ENCODE data around the gene THRB. TPM values are rescaled to one million over a fixed set of nuclear protein-coding genes. Genes with fewer than 3 reads are reported as not detected.

The THRB gene
- total and polyA plus RNA-seq, 2 donors (not counting 3 experiments of a cell fraction or from before 2014, with no cell fraction given), result 0.06 TPM; not detected in 1

DNA sequence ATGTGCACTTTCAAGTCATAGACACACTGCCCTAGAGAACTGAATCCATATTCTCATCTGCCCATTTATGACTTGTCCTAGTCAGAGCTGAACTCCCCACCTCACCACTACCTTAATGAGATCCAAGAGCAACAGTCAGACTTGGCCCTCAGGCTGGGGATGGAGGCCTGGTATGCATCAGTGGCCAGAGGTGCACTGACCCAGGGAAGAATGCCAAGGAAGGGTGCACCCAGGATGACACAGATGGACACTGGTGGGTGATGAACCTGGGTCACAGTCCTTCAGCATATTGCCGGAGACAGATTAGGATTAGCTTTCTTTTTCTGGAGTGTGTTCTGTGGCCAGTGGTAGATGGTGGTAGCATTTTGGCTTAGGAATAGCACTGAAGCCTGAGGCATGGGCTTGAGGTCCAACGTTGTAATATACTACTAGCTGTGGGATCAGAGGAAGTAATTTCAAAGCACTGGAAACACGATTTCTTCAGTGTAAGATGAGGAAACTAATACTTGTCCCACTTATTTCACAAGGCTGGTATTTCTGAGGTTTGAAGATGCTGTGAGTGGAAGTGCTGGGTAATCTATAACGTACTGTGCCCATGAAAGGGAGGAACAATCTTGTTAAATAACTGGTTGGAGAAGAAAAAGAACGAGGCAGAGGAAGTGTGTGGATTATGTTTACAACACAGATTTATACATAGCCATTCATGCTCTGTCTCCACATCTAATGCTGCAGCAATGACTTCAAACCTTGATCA lies 265.0 kb downstream of the THRB start:
- H3K4me3 ChIP-seq (replicated peaks in 1 of 3; ENCODE audit: insufficient read depth in 1 of 3, low read depth in 1 of 3, low read length in 3 of 3), result no peak overlapping the region
- H3K27ac ChIP-seq (ENCODE audit: insufficient read depth, low read depth, low read length), result no peak overlapping the region
- no peak for DNase-seq (ENCODE audit: low read depth, low spot score)
- no peak overlapping the region for H2AFZ ChIP-seq (ENCODE audit: low read depth, low read length)
- H3K27me3 ChIP-seq (ENCODE audit: control insufficient read depth in 2 of 2, insufficient read depth in 2 of 2, low read length in 2 of 2), result no peaks in the 10 kb centered on the region
- H3K9me3 ChIP-seq (replicated peaks; ENCODE audit: control insufficient read depth, insufficient read depth, low read length), result no peaks in the 10 kb centered on the region
- no peaks in the 10 kb centered on the region for H3K9me1 ChIP-seq (replicated peaks; ENCODE audit: control insufficient read depth, extremely low read depth, insufficient read depth, low read length)
- TF ChIP-seq FOS (IDR thresholded peaks at IDR 0.05; ENCODE audit: borderline replicate concordance, insufficient read depth, low read length) (no peak), POLR2A (IDR thresholded peaks at IDR 0.05; ENCODE audit: low read depth, low read length) (no peak), GATA2 (IDR thresholded peaks at IDR 0.05; ENCODE audit: insufficient read depth, insufficient read length, low read depth, low read length) (no peak), MYC (IDR thresholded peaks at IDR 0.05; ENCODE audit: low read depth, low read length) (no peak), JUN (IDR thresholded peaks at IDR 0.05; ENCODE audit: borderline replicate concordance, insufficient read depth, insufficient read length, low read depth) (no peak), POLR2AphosphoS5 (IDR thresholded peaks at IDR 0.05; ENCODE audit: insufficient read depth, low read depth, low read length) (no peak), EZH2 (IDR thresholded peaks at IDR 0.05; ENCODE audit: borderline replicate concordance, low read depth, low read length, severe bottlenecking) (no peak)
- TF ChIP-seq, protein P1, sequence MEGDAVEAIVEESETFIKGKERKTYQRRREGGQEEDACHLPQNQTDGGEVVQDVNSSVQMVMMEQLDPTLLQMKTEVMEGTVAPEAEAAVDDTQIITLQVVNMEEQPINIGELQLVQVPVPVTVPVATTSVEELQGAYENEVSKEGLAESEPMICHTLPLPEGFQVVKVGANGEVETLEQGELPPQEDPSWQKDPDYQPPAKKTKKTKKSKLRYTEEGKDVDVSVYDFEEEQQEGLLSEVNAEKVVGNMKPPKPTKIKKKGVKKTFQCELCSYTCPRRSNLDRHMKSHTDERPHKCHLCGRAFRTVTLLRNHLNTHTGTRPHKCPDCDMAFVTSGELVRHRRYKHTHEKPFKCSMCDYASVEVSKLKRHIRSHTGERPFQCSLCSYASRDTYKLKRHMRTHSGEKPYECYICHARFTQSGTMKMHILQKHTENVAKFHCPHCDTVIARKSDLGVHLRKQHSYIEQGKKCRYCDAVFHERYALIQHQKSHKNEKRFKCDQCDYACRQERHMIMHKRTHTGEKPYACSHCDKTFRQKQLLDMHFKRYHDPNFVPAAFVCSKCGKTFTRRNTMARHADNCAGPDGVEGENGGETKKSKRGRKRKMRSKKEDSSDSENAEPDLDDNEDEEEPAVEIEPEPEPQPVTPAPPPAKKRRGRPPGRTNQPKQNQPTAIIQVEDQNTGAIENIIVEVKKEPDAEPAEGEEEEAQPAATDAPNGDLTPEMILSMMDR (IDR thresholded peaks at IDR 0.05; ENCODE audit: extremely low read depth in 1 of 2, insufficient read depth in 1 of 2, low read depth in 1 of 2, low read length in 2 of 2), result no peak
- TF ChIP-seq, protein P2, sequence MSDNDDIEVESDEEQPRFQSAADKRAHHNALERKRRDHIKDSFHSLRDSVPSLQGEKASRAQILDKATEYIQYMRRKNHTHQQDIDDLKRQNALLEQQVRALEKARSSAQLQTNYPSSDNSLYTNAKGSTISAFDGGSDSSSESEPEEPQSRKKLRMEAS (IDR thresholded peaks at IDR 0.05; ENCODE audit: insufficient read depth, insufficient read length), result no peak
- H3K4me2 ChIP-seq (ENCODE audit: insufficient read depth, low read length), result no peak overlapping the region
- dilution Hi-C loops (cut with MboI; ENCODE audit: extremely low pct_ligation_motif_present, low sequenced_read_pairs) (no loop called here), intact Hi-C loops (cut with micrococcal nuclease) (no loop called here)
- no peaks in the 10 kb centered on the region for H3K4me1 ChIP-seq (ENCODE audit: control insufficient read depth, extremely low read depth, insufficient read depth, low read length)
- H3K79me2 ChIP-seq (ENCODE audit: control insufficient read depth, insufficient read depth, low read length), result no peaks in the 10 kb centered on the region
- H4K20me1 ChIP-seq (replicated peaks; ENCODE audit: control insufficient read depth, extremely low read depth, insufficient read depth, low read length), result no peaks in the 10 kb centered on the region
- ChIA-PET CTCF (interaction anchor here (1.5 to 1.6 kb wide), 2 partner anchors 12 to 44 kb away, joined by 3 to 4 read pairs; no protein-coding TSS in a partner anchor), POLR2A (no interaction called here)
- FAIRE-seq, result no peak
- H3K36me3 ChIP-seq (ENCODE audit: control insufficient read depth in 2 of 2, extremely low read depth in 1 of 2, insufficient read depth in 2 of 2, low read length in 2 of 2), result no peaks in the 10 kb centered on the region
- no peak overlapping the region for H3K9ac ChIP-seq (replicated peaks; ENCODE audit: extremely low read depth, insufficient read depth, low read length)
- BruUV-seq (replicated peaks), result no TSS peak

All from endothelial cell of umbilical vein (primary cell).